ENCODE measurements around the gene WNT3A. TPM values are rescaled to one million over a fixed set of nuclear protein-coding genes. Genes with fewer than 3 reads are reported as not detected.

WNT3A gene
- total and polyA plus RNA-seq, 4 donors, result 0.09 to 3.1 (median 1.9) TPM

- H3K36me3 ChIP-seq (ENCODE audit: control insufficient read depth in 4 of 4, insufficient read depth in 4 of 4, low read length in 4 of 4), result peaks cover 0 to 14% (median 4%) of the 10 kb centered on the region in 4 donors
- peak within 1 kb of the TSS; percentile 76 to 80 for H3K9ac ChIP-seq (ENCODE audit: insufficient read depth in 1 of 2, low read length in 2 of 2)
- DNase-seq, result peak; percentile 98 to 99 (median 98)
- ATAC-seq (ENCODE audit: insufficient read depth, low FRiP score), result peak; percentile 96
- peak within 1 kb of the TSS; percentile 92 for H3K4me3 ChIP-seq
- whole genome bisulfite sequencing, 2 donors, result 1 to 2% methylated on average over 60 to 66 of the region's 66 CpGs
- TF ChIP-seq, protein P1, sequence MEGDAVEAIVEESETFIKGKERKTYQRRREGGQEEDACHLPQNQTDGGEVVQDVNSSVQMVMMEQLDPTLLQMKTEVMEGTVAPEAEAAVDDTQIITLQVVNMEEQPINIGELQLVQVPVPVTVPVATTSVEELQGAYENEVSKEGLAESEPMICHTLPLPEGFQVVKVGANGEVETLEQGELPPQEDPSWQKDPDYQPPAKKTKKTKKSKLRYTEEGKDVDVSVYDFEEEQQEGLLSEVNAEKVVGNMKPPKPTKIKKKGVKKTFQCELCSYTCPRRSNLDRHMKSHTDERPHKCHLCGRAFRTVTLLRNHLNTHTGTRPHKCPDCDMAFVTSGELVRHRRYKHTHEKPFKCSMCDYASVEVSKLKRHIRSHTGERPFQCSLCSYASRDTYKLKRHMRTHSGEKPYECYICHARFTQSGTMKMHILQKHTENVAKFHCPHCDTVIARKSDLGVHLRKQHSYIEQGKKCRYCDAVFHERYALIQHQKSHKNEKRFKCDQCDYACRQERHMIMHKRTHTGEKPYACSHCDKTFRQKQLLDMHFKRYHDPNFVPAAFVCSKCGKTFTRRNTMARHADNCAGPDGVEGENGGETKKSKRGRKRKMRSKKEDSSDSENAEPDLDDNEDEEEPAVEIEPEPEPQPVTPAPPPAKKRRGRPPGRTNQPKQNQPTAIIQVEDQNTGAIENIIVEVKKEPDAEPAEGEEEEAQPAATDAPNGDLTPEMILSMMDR (IDR thresholded peaks at IDR 0.05; ENCODE audit: control extremely low read depth, extremely low read depth), result no peak
- H3K27ac ChIP-seq (ENCODE audit: low read depth in 1 of 2, low read length in 1 of 2), result peak within 1 kb of the TSS; percentile 78 to 96
- no peaks in the 10 kb centered on the region for H3K27me3 ChIP-seq (ENCODE audit: control insufficient read depth in 3 of 3, insufficient read depth in 3 of 3, low read length in 2 of 3)
- H3K4me1 ChIP-seq (ENCODE audit: control insufficient read depth in 5 of 5, insufficient read depth in 5 of 5, low read length in 5 of 5), result peaks cover 0 to 18% (median 0%) of the 10 kb centered on the region in 5 donors
- H3K9me3 ChIP-seq (ENCODE audit: control insufficient read depth in 4 of 4, insufficient read depth in 3 of 4, low read length in 3 of 4), result no peaks in the 10 kb centered on the region
These were observed 102.5 kb downstream of the WNT3A start, which contains the start of gene MRPL55 for GRCh38 chr1:228109073-228109961. MRPL55 (minus strand) TSS chr1:228109299; CDS start chr1:228108260, 1,039 bp downstream.

DNA sequence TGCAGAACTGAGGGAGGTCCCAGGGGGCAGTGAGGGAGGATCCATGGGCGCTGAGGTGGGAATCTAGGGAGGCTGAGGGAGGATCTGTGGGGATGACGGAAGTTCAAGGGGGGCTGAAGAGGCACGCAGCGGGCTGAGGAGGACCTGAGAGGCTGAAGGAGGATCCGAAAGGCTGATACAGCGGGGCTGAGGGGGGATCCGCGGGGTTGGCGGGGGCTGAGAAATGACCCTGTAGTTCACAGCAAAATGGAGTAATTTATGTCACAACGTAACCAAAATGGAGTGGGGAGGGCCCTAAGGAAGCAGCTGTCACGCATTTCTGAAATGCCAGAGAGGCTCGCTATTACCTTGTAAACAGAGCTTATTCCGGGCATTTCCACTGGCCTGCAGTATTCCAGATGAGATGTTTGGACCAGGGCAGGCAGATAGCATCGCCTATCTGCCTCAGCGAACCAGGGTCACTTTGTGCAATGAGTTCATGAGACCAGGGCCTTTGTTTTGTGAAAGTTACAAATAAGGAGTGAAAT is 103.2 kb downstream of the WNT3A start:
- Histone ChIP-seq H3K4me3 (peak overlapping the region; percentile 73), H3K36me3 (ENCODE audit: control insufficient read depth in 4 of 4, insufficient read depth in 4 of 4, low read length in 4 of 4) (peaks cover 0 to 14% (median 4%) of the 10 kb centered on the region in 4 donors), H3K9me3 (ENCODE audit: control insufficient read depth in 4 of 4, insufficient read depth in 3 of 4, low read length in 3 of 4) (no peaks in the 10 kb centered on the region), H3K9ac (ENCODE audit: insufficient read depth in 1 of 2, low read length in 2 of 2) (peak overlapping the region; percentile 71 to 76), H3K27me3 (ENCODE audit: control insufficient read depth in 3 of 3, insufficient read depth in 3 of 3, low read length in 2 of 3) (no peaks in the 10 kb centered on the region), H3K4me1 (ENCODE audit: control insufficient read depth in 5 of 5, insufficient read depth in 5 of 5, low read length in 5 of 5) (peaks cover 0 to 18% (median 0%) of the 10 kb centered on the region in 5 donors), H3K27ac (ENCODE audit: low read depth in 1 of 2, low read length in 1 of 2) (peak overlapping the region; percentile 78 to 90)
- peak; percentile 10 for ATAC-seq (ENCODE audit: insufficient read depth, low FRiP score)
- 22 to 36% methylated on average over 15 of the region's 15 CpGs for WGBS, 2 donors
- TF ChIP-seq, protein P1 (IDR thresholded peaks at IDR 0.05; ENCODE audit: control extremely low read depth, extremely low read depth), result no peak
- DNase-seq, result peak in 1 of 3 donors; percentile 43

DNA sequence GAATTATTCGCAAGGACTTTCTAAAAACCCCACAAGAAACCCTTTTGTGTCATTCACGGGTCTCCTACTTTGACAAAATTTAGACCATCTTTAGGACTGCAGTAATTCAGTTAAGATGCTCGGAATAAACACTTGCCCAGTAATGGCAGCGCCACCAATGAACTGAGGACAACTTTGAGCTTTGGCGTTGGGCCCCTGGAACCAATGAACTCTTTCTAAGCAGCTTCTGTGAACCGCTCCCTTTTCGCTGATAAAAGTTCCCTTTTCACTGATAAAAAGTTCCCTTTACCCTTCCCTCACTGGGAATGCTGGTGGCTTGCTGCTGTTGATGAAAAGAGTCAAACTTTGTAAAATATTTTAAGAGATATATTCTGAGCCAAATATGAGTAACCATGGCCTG is 103.8 kb downstream of the WNT3A start:
- TF ChIP-seq, protein P1 (IDR thresholded peaks at IDR 0.05; ENCODE audit: control extremely low read depth, extremely low read depth), result no peak
- Histone ChIP-seq H3K27ac (ENCODE audit: low read depth in 1 of 2, low read length in 1 of 2) (no peak overlapping the region), H3K9me3 (ENCODE audit: control insufficient read depth in 4 of 4, insufficient read depth in 3 of 4, low read length in 3 of 4) (no peaks in the 10 kb centered on the region), H3K9ac (ENCODE audit: insufficient read depth in 1 of 2, low read length in 2 of 2) (no peak overlapping the region), H3K36me3 (ENCODE audit: control insufficient read depth in 4 of 4, insufficient read depth in 4 of 4, low read length in 4 of 4) (peaks cover 0 to 14% (median 4%) of the 10 kb centered on the region in 4 donors), H3K27me3 (ENCODE audit: control insufficient read depth in 3 of 3, insufficient read depth in 3 of 3, low read length in 2 of 3) (no peaks in the 10 kb centered on the region), H3K4me1 (ENCODE audit: control insufficient read depth in 5 of 5, insufficient read depth in 5 of 5, low read length in 5 of 5) (peaks cover 0 to 18% (median 0%) of the 10 kb centered on the region in 5 donors), H3K4me3 (no peak overlapping the region)
- 86 to 95% methylated on average over 7 of the region's 7 CpGs for WGBS, 2 donors
- DNase-seq (no peak), ATAC-seq (ENCODE audit: insufficient read depth, low FRiP score) (no peak)

Small RNAs within 50 kb of the gene (small RNA-seq; reads per million reads assigned to genes)
- gene SEPT14P17 (ENCODE audit: low replicate concordance), result not detected

Other genes with a start within 250 kb of the WNT3A start
- not detected for gene PRSS38, start 191.3 kb upstream of the WNT3A start, total RNA-seq
- not detected for gene PRSS38, start 191.3 kb upstream of the WNT3A start, polyA plus RNA-seq
- gene WNT9A, start 59.1 kb upstream of the WNT3A start, total RNA-seq, result 1 to 10 TPM; 5.5 to 8.6 TPM
- 1 to 10 TPM; 2.6 to 4.3 TPM for gene WNT9A, start 59.1 kb upstream of the WNT3A start, polyA plus RNA-seq
- 100 to 1,000 TPM; 226 to 500 TPM for gene ARF1, start 75.7 kb downstream of the WNT3A start, total RNA-seq
- gene ARF1, start 75.7 kb downstream of the WNT3A start, polyA plus RNA-seq, result 100 to 1,000 TPM; 379 to 713 TPM
- gene C1orf35, start 96.3 kb downstream of the WNT3A start, total RNA-seq, result 10 to 100 TPM in 1 of 2 donors, 1 to 10 TPM in 1; 9.1 to 16.3 TPM
- gene C1orf35, start 96.3 kb downstream of the WNT3A start, polyA plus RNA-seq, result 10 to 100 TPM; 13.7 to 19.9 TPM
- gene MRPL55, start 102.3 kb downstream of the WNT3A start, total RNA-seq, result 10 to 100 TPM; 44.4 to 60.0 TPM
- gene MRPL55, start 102.3 kb downstream of the WNT3A start, polyA plus RNA-seq, result 100 to 1,000 TPM in 1 of 2 donors, 10 to 100 TPM in 1; 86.6 to 137 TPM
- gene GUK1, start 133.3 kb downstream of the WNT3A start, total RNA-seq, result 100 to 1,000 TPM; 158 to 256 TPM
- gene GUK1, start 133.3 kb downstream of the WNT3A start, polyA plus RNA-seq, result 100 to 1,000 TPM; 358 to 476 TPM
- 1 to 10 TPM; 1.8 to 6.7 TPM for gene GJC2, start 142.9 kb downstream of the WNT3A start, total RNA-seq
- 1 to 10 TPM; 1.5 to 3.4 TPM for gene GJC2, start 142.9 kb downstream of the WNT3A start, polyA plus RNA-seq
- gene IBA57, start 158.8 kb downstream of the WNT3A start, total RNA-seq, result 10 to 100 TPM in 1 of 2 donors, 1 to 10 TPM in 1; 8.4 to 21.4 TPM
- 1 to 10 TPM; 2.8 to 5.4 TPM for gene IBA57, start 158.8 kb downstream of the WNT3A start, polyA plus RNA-seq
- gene OBSCN, start 201.0 kb downstream of the WNT3A start, total RNA-seq, result 10 to 100 TPM; 24.6 to 47.3 TPM
- gene OBSCN, start 201.0 kb downstream of the WNT3A start, polyA plus RNA-seq, result 10 to 100 TPM in 1 of 2 donors, 1 to 10 TPM in 1; 5.1 to 26.1 TPM

Data from lung (tissue), 13 donors.